CD4-positive, alpha-beta T cell treated with Interleukin-15 for 4 hours (primary cell): ENCODE results near the gene CTTN.

Experiments
- DNase-seq: peaks from one replicate; pipeline ENCODE4 v3.0.0-alpha.2; 2020; ENCODE audit warnings: low spot score

The CTTN gene

DNA sequence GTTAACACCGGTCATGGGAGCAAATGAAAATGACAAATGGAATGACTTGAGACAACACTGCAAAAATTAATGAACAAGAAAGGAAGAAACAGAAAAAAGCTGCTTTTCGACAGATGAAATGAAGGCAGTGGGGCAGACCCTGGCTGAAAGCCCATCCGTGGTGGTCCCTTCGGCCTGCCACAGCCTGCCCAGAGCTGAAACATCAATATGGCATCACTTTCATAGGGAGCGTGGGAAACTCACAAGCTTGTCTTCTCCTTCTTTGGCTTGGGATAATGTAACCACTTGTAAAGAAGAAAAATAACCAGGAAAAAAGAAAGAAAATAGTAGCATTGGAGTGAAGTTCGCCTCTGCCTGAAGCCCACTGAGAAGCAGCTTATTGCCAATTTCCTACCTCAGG lies 78.8 kb downstream of the CTTN start:
- no peak for DNase-seq

DNA sequence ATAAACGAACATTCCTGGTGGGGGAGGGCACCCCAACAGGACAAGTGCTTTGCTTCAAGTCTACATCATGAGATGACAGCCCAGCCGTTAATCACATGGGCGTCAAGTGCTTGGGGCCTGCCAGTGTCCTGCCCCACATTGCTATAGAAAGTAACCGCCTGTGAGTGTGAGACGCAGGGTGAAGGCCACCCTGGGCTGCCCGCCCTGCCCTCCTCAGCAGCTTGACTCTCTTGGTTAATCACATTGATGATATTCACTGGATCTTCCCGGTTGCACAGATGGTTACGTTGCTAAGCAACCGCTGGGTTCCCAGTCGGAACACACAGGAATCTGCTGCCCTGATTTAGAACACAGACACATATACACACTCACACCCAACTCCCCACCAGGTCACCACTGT lies 79.3 kb downstream of the CTTN start:
- DNase-seq = no peak

DNA sequence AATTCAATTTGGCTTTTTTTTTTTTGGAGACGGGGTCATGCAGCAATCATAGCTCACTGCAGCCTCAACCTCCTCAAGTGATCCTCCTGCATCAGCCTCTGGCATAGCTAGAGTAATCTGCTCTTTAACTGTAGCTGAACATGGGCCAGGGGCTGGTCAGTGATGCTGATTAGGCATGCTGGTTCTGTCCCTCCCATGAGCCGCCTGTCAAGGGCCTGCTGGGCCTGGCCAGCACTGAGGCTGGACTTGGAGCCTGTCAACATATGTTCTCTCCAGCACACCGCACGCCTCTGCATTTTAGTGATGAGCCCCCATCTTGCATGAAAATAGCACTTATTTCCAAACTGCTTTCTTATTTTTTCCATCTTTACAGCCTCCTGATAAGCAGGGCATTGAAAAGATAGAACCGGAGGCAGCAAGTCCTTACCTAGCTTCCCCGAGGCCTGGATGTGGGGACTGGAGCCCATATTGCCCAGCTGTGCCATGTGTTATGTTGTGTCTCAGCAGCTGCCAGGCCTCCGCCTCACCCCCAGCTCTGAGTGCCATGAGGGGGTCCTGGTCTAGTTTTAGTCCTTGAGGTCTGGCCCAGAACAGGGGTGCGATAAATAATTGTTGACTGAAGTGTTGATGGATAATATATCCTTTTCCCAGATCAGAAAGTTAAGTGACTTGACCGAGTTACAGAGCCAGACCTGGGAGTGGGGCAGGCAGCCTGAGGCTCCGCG lies 80.0 kb downstream of the CTTN start:
- DNase-seq = no peak

DNA sequence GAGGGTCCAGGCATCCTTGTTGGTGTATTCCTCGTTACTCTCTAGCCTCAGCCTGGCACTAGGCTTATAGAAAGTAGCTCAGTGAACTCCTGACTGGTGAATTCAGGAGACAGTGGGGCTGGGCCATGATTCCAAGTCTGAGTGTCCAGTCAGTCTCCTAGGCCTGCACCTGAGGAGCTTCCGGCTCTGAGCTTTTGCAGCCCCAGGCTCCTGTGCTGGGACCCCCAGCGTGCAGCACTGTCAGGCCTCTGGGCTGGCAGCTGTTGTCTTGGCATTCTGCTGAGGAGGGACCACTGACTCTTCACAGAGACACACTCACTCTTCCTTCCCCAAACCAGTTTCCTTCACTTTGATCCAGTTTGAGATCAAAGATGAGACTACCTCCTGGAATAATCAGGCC lies 82.4 kb downstream of the CTTN start:
- no peak for DNase-seq

DNA sequence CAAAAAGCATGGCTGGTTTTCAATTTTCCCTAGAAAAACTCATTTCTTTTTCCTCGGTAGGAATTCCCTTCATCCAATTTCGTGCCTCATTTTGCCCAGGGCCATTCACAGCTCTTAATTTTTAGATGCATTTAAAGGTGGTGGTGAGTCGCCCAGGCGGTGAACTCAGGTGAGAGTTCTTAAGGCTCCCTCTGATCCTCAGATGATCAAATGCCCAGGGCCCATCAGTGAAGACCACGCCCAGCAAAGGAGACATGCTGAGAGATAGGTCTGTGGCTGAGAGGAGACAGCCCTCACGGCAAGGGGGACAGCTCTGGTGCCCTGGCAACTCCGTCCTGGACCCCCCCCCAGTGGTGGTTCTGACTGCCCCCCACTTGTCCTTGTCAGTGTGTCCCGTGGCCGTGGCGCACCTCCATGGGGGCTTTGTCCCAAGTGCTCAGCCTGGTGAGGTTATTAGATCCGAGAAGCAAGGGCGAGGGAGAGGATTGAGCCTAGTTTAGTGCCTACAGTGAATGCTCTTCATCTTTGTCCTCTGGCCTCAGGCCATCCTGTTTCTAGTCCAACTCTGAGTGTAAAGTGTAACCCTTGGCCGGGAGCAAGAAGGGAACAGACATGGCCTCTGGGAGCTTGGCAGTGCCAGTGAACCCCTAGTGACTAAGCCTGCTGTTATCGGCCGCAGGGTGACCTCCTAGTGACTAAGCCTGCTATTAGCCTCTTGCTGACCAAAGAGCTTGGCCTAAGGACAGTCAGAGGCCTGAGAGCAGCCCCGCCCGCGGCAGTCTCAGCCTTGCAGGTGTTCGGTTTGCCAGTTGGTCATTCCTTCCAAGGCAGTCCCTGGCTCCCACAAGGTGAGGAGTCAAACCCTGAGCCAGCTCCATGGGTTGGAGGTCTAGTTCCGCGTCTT lies 83.5 kb downstream of the CTTN start:
- DNase-seq = no peak

DNA sequence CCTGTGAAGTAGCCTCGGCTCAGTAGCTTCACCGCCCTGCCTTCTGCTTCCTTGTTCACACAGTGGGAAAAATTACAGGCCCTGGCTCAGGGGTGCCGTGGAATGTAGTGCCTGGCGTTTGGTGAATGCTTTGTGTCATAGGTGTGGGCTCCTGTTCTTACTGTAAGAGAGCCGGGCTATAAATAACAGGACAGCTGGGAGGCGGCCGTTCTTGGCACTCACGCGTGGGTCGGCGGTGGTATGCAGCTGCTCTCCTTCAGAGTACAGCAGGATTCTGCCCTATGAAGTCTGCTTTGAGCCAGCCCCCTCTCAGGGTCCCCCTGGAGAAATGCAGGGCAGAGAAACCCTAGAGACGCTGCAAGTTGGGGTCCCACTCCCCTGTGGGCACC lies 84.2 kb downstream of the CTTN start:
- no peak for DNase-seq

DNA sequence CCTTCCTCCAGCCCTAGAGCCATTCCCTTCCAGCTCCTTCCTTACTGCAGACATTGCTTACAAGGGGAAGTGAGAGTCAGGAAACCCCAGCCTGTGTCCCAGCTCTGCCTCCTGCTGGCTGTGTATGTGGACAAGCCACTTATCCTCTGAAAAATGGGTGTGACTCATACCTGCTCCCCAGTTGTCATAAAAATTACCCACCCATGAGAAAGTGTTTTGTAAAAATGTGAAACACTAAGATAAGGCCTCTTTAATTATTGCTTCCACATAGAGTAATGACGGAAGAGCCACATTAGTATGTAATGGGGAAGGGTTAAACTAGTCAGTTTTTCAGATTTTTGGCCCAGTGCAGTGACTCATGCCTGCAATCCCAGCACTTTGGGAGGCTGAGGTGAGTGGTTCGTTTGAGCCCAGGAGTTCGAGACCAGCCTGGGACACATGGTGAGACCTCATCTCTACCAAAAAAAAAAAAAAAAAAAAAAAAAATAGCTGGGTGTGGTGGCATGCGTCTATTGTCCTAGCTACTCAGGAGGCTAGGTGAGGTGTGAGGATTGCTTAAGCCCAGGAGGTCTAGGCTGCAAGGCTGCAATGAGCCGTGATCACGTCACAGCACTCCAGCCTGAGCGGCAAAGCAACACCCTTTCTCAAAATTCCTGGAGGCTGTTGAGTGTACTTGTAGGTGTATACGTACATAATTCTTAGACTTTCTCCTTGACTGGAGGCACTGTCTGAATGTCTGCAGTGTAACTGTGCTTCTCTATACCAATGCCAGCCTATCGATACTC lies 84.9 kb downstream of the CTTN start:
- DNase-seq = no peak

DNA sequence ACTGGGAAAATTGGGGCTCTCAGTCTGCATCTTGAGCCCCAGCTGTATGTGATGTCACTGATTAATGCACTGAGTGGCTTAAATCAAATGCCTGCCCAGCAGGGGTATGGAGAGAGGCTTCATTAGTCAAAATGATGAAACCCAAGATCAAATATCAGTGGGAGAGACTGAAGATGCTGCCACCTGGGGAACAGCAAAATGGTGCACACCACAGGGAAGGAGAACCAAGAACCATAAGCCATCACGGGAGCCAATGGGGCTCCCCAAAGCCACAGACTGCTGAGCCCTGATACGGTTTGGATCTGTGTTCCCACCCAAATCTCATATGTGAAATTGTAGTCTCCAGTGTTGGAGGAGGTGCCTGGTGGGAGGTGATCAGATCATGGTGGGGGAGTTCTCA lies 85.6 kb downstream of the CTTN start:
- DNase-seq = no peak

DNA sequence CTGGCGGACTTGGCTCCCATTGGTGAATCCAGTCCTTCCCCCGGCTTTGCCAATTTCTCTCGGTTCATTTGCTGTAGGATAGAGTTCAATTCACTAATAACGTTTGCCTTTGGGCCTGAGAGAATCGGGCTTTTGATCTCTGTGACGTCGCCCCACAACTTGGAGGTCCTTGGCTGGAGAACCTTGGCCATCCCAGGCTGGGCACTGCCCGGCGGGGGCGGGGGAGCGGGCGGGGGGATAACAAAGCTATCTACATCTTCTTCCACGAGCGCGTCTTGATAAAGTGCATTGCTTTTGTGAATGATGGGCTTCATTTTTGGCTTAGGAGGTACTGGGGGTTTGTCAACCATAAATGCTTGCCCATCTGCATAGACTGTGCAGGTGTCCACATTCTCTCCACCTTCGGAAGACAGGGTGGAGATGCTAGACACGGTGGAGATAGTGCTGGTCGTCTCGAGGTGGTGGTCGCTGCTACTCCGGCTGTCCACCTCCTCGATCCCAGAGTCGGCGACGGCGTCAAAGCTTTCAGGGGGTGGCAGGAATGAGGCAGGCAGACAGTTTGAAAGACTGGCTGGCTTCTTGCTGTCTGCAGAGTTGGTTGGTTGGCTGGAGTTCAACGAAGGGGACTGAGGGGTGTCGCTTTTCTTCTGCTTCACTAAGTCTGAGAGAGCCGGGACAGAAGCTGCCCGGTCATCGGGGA lies 87.1 kb downstream of the CTTN start:
- DNase-seq = no peak

DNA sequence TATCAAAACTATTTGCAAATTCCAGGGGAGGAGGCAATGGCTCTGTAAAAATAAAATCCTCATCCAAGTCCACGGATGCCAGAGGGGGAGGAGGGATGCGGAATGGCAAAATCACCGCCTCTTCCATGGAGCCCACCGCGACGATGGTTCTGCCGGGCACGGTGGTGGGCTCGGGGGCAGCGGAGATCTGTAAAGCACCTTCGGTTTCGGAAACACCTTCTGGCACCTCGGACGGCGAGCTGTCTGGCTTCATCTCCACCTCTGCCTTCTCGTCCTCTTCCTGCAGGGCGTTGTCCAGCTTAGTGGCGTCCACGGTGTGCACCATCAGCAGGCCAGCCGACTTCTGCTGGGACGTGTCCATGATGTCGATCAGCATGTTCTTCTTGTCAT lies 87.7 kb downstream of the CTTN start:
- DNase-seq = no peak
